SK-N-SH (cell line): Measurements from ENCODE around the gene JAM2.

Source experiments
- FOXM1 ChIP-seq: IDR thresholded peaks from 2 replicates; pipeline ENCODE4 v1.4.0; 2012; ENCODE audit warnings: low read depth, mild to moderate bottlenecking
- RFX5 ChIP-seq: IDR thresholded peaks from 2 replicates; pipeline ENCODE4 v1.6.1; 2012; ENCODE audit warnings: mild to moderate bottlenecking, improper control_type of control experiment, low read length
- TAF1 ChIP-seq: IDR thresholded peaks from 2 replicates; pipeline ENCODE4 v1.6.1; 2012; ENCODE audit warnings: low read depth, mild to moderate bottlenecking, low read length, moderate library complexity, borderline replicate concordance
- TEAD4 ChIP-seq: IDR thresholded peaks from 2 replicates; pipeline ENCODE4 v1.4.0; 2012; ENCODE audit warnings: mild to moderate bottlenecking, borderline replicate concordance; ENCODE audit not compliant: insufficient read depth
- YY1 ChIP-seq: IDR thresholded peaks from 2 replicates; pipeline ENCODE4 v1.4.0; 2012; ENCODE audit warnings: low read depth, mild to moderate bottlenecking
- TF ChIP-seq, protein P1 (sequence below): fragments of 200-600 bp; sonication (generic); IDR thresholded peaks from 2 replicates; pipeline ENCODE4 v1.6.1; 2017; ENCODE audit warnings: antibody characterized with exemption, mild to moderate bottlenecking, moderate library complexity

- TF ChIP-seq TAF1, result no peak
- no peak for TF ChIP-seq FOXM1
- no peak for TF ChIP-seq YY1
- TF ChIP-seq, protein P1, sequence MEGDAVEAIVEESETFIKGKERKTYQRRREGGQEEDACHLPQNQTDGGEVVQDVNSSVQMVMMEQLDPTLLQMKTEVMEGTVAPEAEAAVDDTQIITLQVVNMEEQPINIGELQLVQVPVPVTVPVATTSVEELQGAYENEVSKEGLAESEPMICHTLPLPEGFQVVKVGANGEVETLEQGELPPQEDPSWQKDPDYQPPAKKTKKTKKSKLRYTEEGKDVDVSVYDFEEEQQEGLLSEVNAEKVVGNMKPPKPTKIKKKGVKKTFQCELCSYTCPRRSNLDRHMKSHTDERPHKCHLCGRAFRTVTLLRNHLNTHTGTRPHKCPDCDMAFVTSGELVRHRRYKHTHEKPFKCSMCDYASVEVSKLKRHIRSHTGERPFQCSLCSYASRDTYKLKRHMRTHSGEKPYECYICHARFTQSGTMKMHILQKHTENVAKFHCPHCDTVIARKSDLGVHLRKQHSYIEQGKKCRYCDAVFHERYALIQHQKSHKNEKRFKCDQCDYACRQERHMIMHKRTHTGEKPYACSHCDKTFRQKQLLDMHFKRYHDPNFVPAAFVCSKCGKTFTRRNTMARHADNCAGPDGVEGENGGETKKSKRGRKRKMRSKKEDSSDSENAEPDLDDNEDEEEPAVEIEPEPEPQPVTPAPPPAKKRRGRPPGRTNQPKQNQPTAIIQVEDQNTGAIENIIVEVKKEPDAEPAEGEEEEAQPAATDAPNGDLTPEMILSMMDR, result no peak
- TF ChIP-seq RFX5, result no peak
- no peak for TF ChIP-seq TEAD4
These were observed 117.3 kb downstream of the JAM2 start for GRCh38 chr21:25756190-25756932.
